Liver (tissue), 3 donors: Measurements from ENCODE around the gene SRCAP.

ENCODE experiments used
- JUND ChIP-seq, 2 donors: IDR thresholded peaks; 2 replicates each; pipeline ENCODE4 v1.6.1; 2016; ENCODE audit warnings: antibody characterized with exemption in 2 of 2
- RAD21 ChIP-seq, 2 donors: IDR thresholded peaks; 2 replicates each; pipeline ENCODE4 v1.6.1; 2016; ENCODE audit warnings: antibody characterized with exemption in 2 of 2, mild to moderate bottlenecking in 2 of 2
- TAF1 ChIP-seq: conservative IDR thresholded peaks from 2 replicates; pipeline ENCODE4 v1.6.1; 2016; ENCODE audit warnings: antibody characterized with exemption, mild to moderate bottlenecking
- TF ChIP-seq, protein P1 (sequence below): fragments of 150-350 bp; IDR thresholded peaks from 2 replicates; pipeline ENCODE4 v1.5.1; 2017; ENCODE audit warnings: improper control_type of control experiment, low read depth, low read length; ENCODE audit not compliant: missing input control
- donor health status: healthy.
- donor health status: healthy.

DNA sequence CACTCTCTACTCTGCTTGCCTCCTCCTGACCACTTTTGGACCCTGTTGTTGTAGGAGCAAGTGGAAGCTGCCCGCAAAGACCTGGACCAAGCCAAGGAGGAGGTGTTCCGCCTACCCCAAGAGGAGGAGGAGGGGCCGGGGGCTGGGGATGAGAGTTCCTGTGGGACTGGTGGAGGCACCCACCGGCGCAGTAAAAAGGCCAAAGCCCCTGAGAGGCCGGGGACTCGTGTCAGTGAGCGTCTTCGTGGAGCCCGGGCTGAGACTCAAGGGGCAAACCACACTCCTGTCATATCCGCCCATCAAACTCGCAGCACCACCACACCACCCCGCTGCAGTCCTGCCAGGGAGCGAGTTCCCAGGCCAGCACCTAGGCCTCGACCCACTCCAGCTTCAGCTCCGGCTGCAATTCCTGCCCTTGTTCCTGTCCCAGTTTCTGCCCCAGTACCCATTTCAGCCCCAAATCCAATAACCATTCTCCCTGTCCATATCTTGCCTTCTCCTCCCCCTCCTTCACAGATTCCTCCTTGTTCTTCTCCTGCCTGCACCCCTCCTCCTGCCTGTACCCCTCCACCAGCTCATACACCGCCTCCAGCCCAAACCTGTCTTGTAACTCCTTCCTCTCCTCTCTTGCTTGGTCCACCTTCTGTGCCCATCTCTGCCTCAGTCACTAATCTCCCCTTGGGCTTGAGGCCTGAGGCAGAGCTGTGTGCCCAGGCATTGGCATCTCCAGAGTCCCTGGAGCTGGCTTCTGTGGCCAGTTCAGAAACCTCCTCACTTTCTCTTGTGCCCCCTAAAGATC lies 38.2 kb downstream of the SRCAP start:
- no peak for TF ChIP-seq TAF1
- TF ChIP-seq, protein P1, sequence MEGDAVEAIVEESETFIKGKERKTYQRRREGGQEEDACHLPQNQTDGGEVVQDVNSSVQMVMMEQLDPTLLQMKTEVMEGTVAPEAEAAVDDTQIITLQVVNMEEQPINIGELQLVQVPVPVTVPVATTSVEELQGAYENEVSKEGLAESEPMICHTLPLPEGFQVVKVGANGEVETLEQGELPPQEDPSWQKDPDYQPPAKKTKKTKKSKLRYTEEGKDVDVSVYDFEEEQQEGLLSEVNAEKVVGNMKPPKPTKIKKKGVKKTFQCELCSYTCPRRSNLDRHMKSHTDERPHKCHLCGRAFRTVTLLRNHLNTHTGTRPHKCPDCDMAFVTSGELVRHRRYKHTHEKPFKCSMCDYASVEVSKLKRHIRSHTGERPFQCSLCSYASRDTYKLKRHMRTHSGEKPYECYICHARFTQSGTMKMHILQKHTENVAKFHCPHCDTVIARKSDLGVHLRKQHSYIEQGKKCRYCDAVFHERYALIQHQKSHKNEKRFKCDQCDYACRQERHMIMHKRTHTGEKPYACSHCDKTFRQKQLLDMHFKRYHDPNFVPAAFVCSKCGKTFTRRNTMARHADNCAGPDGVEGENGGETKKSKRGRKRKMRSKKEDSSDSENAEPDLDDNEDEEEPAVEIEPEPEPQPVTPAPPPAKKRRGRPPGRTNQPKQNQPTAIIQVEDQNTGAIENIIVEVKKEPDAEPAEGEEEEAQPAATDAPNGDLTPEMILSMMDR = no peak
- TF ChIP-seq JUND (IDR thresholded peaks at IDR 0.05) = no peak
- TF ChIP-seq RAD21 (IDR thresholded peaks at IDR 0.05) = no peak
